HL-60 (cell line): Measurements from ENCODE around the gene SNORC.

Experiments
- DNase-seq, 2 experiments: peaks; one replicate each; pipeline ENCODE4 v3.0.0-alpha.2; 2010 to 2020; ENCODE audit warnings: low read depth in 1 of 2, low spot score in 1 of 2
- H3K27ac ChIP-seq: fragments of 250-450 bp; sonication (Bioruptor Pico); replicated peaks from 2 replicates; pipeline ENCODE4 v1.5.1; 2020; ENCODE audit warnings: mild to moderate bottlenecking, moderate library complexity
- H3K27me3 ChIP-seq: fragments of 250-450 bp; sonication (Bioruptor Pico); 2 replicates; pipeline ENCODE4 v1.5.1; 2021; ENCODE audit warnings: mild to moderate bottlenecking, moderate library complexity; ENCODE audit not compliant: insufficient read depth, poor library complexity, severe bottlenecking
- H3K4me3 ChIP-seq: replicated peaks from 2 replicates; pipeline ENCODE4 v1.5.1; 2011; ENCODE audit warnings: mild to moderate bottlenecking, control low read depth, low read length; ENCODE audit not compliant: insufficient read depth
- CTCF ChIP-seq: IDR thresholded peaks from one replicate; pipeline ENCODE4 v1.5.1; 2011; ENCODE audit warnings: low read length, control low read depth, inconsistent platforms; ENCODE audit not compliant: insufficient read depth
- GABPA ChIP-seq: IDR thresholded peaks from 2 replicates; pipeline ENCODE4 v1.6.1; 2012; ENCODE audit warnings: low read depth
- POLR2AphosphoS5 ChIP-seq: IDR thresholded peaks from 2 replicates; pipeline ENCODE4 v1.6.1; 2012; ENCODE audit warnings: low read depth
- REST ChIP-seq: IDR thresholded peaks from 2 replicates; pipeline ENCODE4 v1.6.1; 2012; ENCODE audit warnings: low read depth; ENCODE audit not compliant: insufficient replicate concordance
- SPI1 ChIP-seq: IDR thresholded peaks from 2 replicates; pipeline ENCODE4 v1.6.1; 2012; ENCODE audit warnings: low read depth, mild to moderate bottlenecking, borderline replicate concordance

The SNORC gene

GRCh38 chr2:232924433-232924832 is 54.4 kb downstream of the SNORC start:
- peaks cover 33% of the 10 kb centered on the region for H3K27me3 ChIP-seq
- TF ChIP-seq REST (no peak), CTCF (no peak), POLR2AphosphoS5 (no peak), GABPA (no peak)
- no peak overlapping the region for H3K4me3 ChIP-seq
- H3K27ac ChIP-seq: no peak overlapping the region
- DNase-seq: no peak

- DNase-seq: no peak
- H3K27me3 ChIP-seq: peaks cover 33% of the 10 kb centered on the region
Observed at GRCh38 chr2:232925153-232925820, 55.2 kb downstream of the SNORC start.

GRCh38 chr2:232925821-232926156 is 55.7 kb downstream of the SNORC start:
- Histone ChIP-seq H3K27me3 (peaks cover 33% of the 10 kb centered on the region), H3K27ac (no peak overlapping the region), H3K4me3 (no peak overlapping the region)
- TF ChIP-seq CTCF (no peak), POLR2AphosphoS5 (no peak)
- no peak for DNase-seq

More at GRCh38 chr2:232925153-232925820, 55.2 kb downstream of the SNORC start:
- TF ChIP-seq SPI1: no peak
- no peak for TF ChIP-seq CTCF
- no peak for TF ChIP-seq REST
- TF ChIP-seq GABPA: no peak
- TF ChIP-seq POLR2AphosphoS5: no peak
- H3K4me3 ChIP-seq: no peak overlapping the region
- no peak overlapping the region for H3K27ac ChIP-seq

- no peak overlapping the region for H3K4me3 ChIP-seq
- peaks cover 33% of the 10 kb centered on the region for H3K27me3 ChIP-seq
- H3K27ac ChIP-seq: no peak overlapping the region
- DNase-seq: no peak
- TF ChIP-seq CTCF: no peak
Observed at GRCh38 chr2:232926431-232926939, 56.4 kb downstream of the SNORC start.
